GM21576 (cell line): ENCODE measurements around the gene ETV6.

Experiments
- ATAC-seq: cut with Tn5 transposase; IDR thresholded peaks from one replicate; pipeline ENCODE4 v1.9.1; 2021; ENCODE audit warnings: mild to moderate bottlenecking, moderate library complexity; ENCODE audit not compliant: unreplicated experiment

Gene ETV6

GRCh38 chr12:11876307-11876706, 226.8 kb downstream of the ETV6 start:
- no peak for ATAC-seq

- no peak for ATAC-seq
Measured at GRCh38 chr12:11877102-11877826, 227.8 kb downstream of the ETV6 start.

- no peak for ATAC-seq
Measured at GRCh38 chr12:11877869-11878780, 228.7 kb downstream of the ETV6 start.

DNA sequence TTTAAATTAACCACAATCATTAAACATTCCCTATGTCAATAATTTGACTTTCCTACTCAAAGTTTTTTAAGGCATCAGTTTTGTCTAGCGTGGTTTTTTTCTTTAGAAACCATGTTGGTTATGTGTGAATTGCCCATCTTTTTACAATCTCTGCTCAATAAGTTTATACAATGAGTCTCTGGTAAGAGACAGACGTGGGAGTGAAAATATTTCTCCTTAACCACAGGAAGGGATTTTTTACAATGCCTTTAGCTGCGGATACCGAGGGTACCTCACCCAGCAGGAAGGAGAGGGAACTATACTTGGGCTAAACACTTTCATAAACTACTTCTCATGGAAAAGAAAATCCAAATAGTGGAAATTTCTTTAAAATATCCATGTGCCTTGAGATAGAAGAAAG, 229.8 kb downstream of the ETV6 start:
- no peak for ATAC-seq

DNA sequence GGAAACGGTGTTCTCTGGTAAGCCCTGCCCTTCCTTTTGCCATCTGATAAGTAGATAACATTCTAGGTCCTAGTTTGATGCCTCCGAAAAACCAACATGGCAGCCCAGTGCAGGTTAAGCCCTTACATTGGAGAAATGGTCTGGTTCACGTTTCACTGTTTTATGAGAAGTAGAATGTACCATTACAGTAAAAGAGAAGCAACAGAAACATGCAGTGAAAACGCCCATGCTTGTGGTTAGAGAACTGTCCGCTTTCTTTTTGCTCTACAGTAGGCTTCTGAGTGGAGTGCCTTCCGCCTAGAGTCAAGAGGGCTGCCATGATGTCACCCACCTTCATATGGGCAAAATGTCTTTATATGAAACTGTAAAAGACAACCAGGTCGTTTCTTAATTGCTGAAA, 230.9 kb downstream of the ETV6 start:
- no peak for ATAC-seq

DNA sequence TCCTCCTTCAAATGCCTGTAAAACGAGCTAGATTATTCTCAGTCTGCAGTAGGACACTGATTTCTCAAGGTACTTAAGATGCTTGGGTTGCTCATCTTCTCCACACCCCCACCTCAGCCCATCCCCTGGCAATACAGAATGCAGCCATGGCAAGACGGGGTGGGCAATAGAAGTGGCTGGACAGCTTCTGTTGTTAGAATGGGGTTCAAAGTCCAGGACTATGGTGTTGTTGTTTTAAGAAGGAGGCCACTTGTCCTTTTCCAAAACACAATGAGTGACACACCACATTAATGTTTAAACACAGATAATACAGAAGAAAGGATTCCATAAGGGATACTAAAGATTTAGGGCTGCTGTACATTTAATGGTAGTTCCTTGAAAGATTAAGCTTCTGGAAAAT, 232.4 kb downstream of the ETV6 start:
- no peak for ATAC-seq

GRCh38 chr12:11882301-11883019, 233.0 kb downstream of the ETV6 start:
- no peak for ATAC-seq

DNA sequence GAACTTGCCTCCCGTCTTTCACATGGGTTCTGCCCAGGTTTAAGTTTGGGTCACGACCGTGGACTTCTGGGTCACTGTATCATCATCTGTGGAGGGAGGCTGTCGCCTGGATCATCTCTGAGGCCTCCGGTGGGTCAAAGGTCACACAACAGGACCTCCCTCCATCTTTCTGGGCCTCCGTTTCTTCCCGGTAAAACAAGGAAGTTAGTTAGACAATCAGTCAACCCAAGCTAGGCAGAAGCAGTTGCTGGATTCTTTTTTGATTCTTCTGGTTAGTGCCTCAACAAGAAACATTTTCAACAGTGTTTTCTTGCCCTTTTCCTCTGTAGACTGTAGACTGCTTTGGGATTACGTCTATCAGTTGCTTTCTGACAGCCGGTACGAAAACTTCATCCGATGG, 234.6 kb downstream of the ETV6 start:
- ATAC-seq = no peak

DNA sequence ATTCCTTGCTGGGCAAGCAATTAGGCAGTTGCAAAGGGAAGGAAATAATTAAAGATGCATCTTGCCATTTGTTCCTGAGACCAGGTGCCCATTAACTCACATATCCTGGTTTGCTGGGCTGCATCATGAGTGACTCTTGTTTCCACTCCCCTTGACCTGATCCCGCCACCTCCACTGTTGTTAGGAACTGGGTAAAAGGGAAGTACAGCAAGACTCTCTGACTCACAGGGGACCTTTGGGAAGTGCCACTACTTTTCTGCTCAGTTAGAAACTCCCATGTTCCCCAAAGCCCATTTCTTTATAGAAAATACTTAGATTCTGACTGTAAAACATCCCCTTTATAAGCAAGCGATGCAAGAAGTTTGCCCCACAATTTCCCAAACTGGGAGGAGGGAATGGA, 235.2 kb downstream of the ETV6 start:
- ATAC-seq = no peak

- ATAC-seq = no peak
Measured at GRCh38 chr12:11885261-11886038, 236.0 kb downstream of the ETV6 start.

DNA sequence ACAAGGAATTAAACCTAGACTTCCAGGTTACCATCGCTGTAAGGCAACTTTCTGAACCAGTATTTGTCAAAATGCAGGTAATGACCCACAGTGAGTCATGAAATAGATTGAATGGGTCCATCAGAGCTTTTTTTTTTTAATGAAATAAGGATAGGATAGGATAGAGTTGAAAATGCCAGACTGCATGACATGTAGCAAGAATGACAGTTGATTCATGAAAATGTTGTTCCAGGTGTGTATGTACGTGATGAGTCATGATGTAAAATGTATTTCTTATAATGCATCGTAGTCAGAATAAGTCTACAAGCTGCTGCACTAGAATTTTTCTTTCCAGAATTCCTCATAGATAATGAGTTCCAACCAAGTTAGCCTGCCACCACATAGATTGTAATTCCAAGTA, 236.9 kb downstream of the ETV6 start:
- ATAC-seq = no peak

- no peak for ATAC-seq
Measured at GRCh38 chr12:11888029-11888428, 238.6 kb downstream of the ETV6 start.

GRCh38 chr12:11891346-11891745, 241.9 kb downstream of the ETV6 start:
- ATAC-seq = no peak

GRCh38 chr12:11891754-11892386, 242.4 kb downstream of the ETV6 start:
- no peak for ATAC-seq

DNA sequence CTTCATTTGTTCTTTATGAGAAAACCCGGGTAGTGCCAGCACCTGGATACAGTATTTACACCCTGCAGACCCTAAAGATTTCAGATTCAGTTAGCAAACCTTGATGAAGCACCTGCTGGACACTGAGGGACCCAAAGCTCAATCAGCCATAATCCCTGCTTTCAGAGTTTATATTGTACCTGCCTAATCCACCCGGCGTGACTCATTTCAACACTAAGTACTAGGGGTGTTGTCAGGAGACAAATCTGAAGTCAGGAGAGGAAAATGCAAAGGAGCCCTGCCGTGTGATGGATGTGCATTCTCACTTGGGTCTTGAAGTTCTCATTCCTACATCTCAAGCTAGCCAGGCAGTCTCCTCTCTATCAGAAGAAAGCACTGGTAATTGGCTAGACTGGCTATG, 244.5 kb downstream of the ETV6 start:
- ATAC-seq = no peak

DNA sequence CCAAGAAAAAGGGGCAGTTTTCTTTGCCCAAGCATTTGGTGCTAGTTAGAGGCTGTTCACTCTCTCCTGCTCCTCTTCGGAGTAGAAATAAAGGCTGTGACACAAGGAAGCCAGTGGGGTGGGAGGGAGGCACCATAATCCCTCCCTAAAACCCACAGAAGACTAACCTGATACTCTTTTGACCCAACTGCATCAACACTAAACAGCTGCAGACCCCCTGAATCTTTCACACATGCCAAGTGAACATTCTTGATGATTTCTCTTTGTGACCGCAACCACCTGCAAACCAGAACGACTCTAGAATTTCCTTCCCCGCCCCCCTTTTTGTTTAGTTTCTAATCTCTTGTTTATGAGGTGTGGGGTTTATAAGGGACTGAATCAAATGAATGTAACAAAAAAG, 245.4 kb downstream of the ETV6 start:
- no peak for ATAC-seq

DNA sequence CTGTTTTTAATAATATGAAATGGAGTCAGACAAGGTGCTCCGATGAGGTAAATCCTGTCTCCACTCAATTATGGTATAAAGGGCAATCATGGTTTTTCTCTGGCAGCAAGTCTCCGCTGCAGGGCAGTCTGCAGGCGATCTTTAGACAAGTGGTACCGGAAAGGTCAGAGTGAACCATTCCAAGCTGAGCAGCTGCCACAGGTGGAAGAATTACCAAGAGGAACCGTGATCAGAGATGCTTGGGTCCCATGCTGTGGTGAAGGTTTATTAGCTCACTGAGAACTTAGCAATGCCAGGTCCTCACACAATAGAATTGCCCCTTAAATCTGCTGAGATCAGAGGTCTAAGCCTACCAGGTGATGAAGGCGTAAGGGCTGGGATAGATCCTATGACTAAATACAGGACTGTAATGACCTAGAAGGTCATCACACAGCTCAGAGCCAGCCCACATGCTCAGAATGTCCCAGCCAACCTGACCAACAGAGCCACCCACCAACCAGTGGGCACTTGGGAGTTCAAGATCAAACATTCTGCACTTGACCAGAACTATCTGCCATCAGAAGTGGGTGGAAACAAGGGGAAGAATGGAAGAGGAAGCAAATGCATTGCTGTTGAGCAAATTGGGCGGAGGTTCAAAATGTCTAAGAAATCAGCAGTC, 246.1 kb downstream of the ETV6 start:
- ATAC-seq = no peak

- no peak for ATAC-seq
Measured at GRCh38 chr12:11896417-11896929, 247.0 kb downstream of the ETV6 start.

GRCh38 chr12:11897923-11898322, 248.4 kb downstream of the ETV6 start:
- no peak for ATAC-seq
